HUES6 (cell line): ENCODE results near the gene GNG2.

Experiments
- H3K27ac ChIP-seq: 2 replicates; pipeline ENCODE4 v1.7.0; 2013; ENCODE audit warnings: low read depth, mild to moderate bottlenecking, low read length, inconsistent platforms
- H3K27me3 ChIP-seq: 2 replicates; pipeline ENCODE4 v1.6.1; 2013; ENCODE audit warnings: low read length; ENCODE audit not compliant: control insufficient read depth, insufficient read depth
- H3K36me3 ChIP-seq: 2 replicates; pipeline ENCODE4 v1.6.1; 2013; ENCODE audit warnings: low read length; ENCODE audit not compliant: control insufficient read depth, insufficient read depth
- H3K4me1 ChIP-seq: 2 replicates; pipeline ENCODE4 v1.6.1; 2013; ENCODE audit warnings: low read length; ENCODE audit not compliant: control insufficient read depth, insufficient read depth
- H3K4me3 ChIP-seq: 2 replicates; pipeline ENCODE4 v1.5.1; 2013; ENCODE audit warnings: low read depth, low read length
- H3K9ac ChIP-seq: one replicate; pipeline ENCODE4 v1.6.1; 2013; ENCODE audit warnings: mild to moderate bottlenecking, low read length
- H3K9me3 ChIP-seq: 2 replicates; pipeline ENCODE4 v1.6.1; 2013; ENCODE audit warnings: low read depth, low read length; ENCODE audit not compliant: control insufficient read depth, insufficient read depth

The GNG2 gene

GRCh38 chr14:51834240-51834639, 26.2 kb upstream of the GNG2 start:
- Histone ChIP-seq H3K4me1 (peaks cover 25% of the 10 kb centered on the region; the same call in 1 of the 2 replicates), H3K27ac (no peak overlapping the region), H3K27me3 (no peaks in the 10 kb centered on the region), H3K9me3 (no peaks in the 10 kb centered on the region), H3K36me3 (no peaks in the 10 kb centered on the region), H3K4me3 (no peak overlapping the region), H3K9ac (no peak overlapping the region)

GRCh38 chr14:51836417-51836816, 24.0 kb upstream of the GNG2 start:
- Histone ChIP-seq H3K4me1 (peaks cover 25% of the 10 kb centered on the region; the same call in 1 of the 2 replicates), H3K4me3 (no peak overlapping the region), H3K27ac (no peak overlapping the region), H3K27me3 (no peaks in the 10 kb centered on the region), H3K9me3 (no peaks in the 10 kb centered on the region), H3K36me3 (no peaks in the 10 kb centered on the region), H3K9ac (no peak overlapping the region)

GRCh38 chr14:51844081-51844881, 16.1 kb upstream of the GNG2 start:
- H3K9me3 ChIP-seq, result no peaks in the 10 kb centered on the region
- H3K27ac ChIP-seq, result no peak overlapping the region
- H3K36me3 ChIP-seq, result no peaks in the 10 kb centered on the region
- no peak overlapping the region for H3K4me3 ChIP-seq
- peaks cover 20% of the 10 kb centered on the region for H3K4me1 ChIP-seq
- H3K27me3 ChIP-seq, result no peaks in the 10 kb centered on the region
- H3K9ac ChIP-seq, result no peak overlapping the region

GRCh38 chr14:51845811-51846210, 14.6 kb upstream of the GNG2 start:
- H3K4me1 ChIP-seq, result peaks cover 20% of the 10 kb centered on the region
- H3K4me3 ChIP-seq, result no peak overlapping the region
- H3K27me3 ChIP-seq, result no peaks in the 10 kb centered on the region
- no peaks in the 10 kb centered on the region for H3K36me3 ChIP-seq
- no peaks in the 10 kb centered on the region for H3K9me3 ChIP-seq
- H3K27ac ChIP-seq, result no peak overlapping the region
- no peak overlapping the region for H3K9ac ChIP-seq

GRCh38 chr14:51846631-51847488, 13.6 kb upstream of the GNG2 start:
- H3K36me3 ChIP-seq, result no peaks in the 10 kb centered on the region
- H3K27ac ChIP-seq, result no peak overlapping the region; the same call in 1 of the 2 replicates
- no peaks in the 10 kb centered on the region for H3K27me3 ChIP-seq
- peaks cover 20% of the 10 kb centered on the region for H3K4me1 ChIP-seq
- H3K4me3 ChIP-seq, result peak overlapping the region; percentile 52
- H3K9ac ChIP-seq, result no peak overlapping the region
- H3K9me3 ChIP-seq, result no peaks in the 10 kb centered on the region

GRCh38 chr14:51847489-51847796, 13.0 kb upstream of the GNG2 start:
- H3K4me3 ChIP-seq, result peak overlapping the region; percentile 52; the same call in 1 of the 2 replicates
- H3K27ac ChIP-seq, result no peak overlapping the region
- H3K4me1 ChIP-seq, result peaks cover 20% of the 10 kb centered on the region
- no peaks in the 10 kb centered on the region for H3K27me3 ChIP-seq
- no peaks in the 10 kb centered on the region for H3K36me3 ChIP-seq
- no peaks in the 10 kb centered on the region for H3K9me3 ChIP-seq
- no peak overlapping the region for H3K9ac ChIP-seq

- no peak overlapping the region for H3K9ac ChIP-seq
- H3K36me3 ChIP-seq, result no peaks in the 10 kb centered on the region
- no peak overlapping the region for H3K27ac ChIP-seq
- no peaks in the 10 kb centered on the region for H3K9me3 ChIP-seq
- H3K4me1 ChIP-seq, result peaks cover 20% of the 10 kb centered on the region
- H3K27me3 ChIP-seq, result no peaks in the 10 kb centered on the region
- no peak overlapping the region for H3K4me3 ChIP-seq
These were observed 12.3 kb upstream of the GNG2 start for GRCh38 chr14:51848120-51848519.

- Histone ChIP-seq H3K4me3 (no peak overlapping the region), H3K36me3 (no peaks in the 10 kb centered on the region), H3K27me3 (no peaks in the 10 kb centered on the region), H3K9me3 (no peaks in the 10 kb centered on the region), H3K27ac (no peak overlapping the region), H3K4me1 (peaks cover 20% of the 10 kb centered on the region), H3K9ac (no peak overlapping the region)
These were observed 11.3 kb upstream of the GNG2 start for GRCh38 chr14:51849097-51849496.

GRCh38 chr14:51850651-51851050, 9.8 kb upstream of the GNG2 start:
- H3K27ac ChIP-seq, result no peak overlapping the region
- H3K27me3 ChIP-seq, result no peaks in the 10 kb centered on the region
- H3K36me3 ChIP-seq, result no peaks in the 10 kb centered on the region
- H3K9ac ChIP-seq, result no peak overlapping the region
- H3K4me3 ChIP-seq, result no peak overlapping the region
- H3K9me3 ChIP-seq, result no peaks in the 10 kb centered on the region
- peaks cover 16% of the 10 kb centered on the region for H3K4me1 ChIP-seq

GRCh38 chr14:51852541-51852940, 7.9 kb upstream of the GNG2 start:
- Histone ChIP-seq H3K27me3 (no peaks in the 10 kb centered on the region), H3K27ac (no peak overlapping the region), H3K4me3 (no peak overlapping the region), H3K4me1 (peaks cover 1% of the 10 kb centered on the region; the same call in 1 of the 2 replicates), H3K9me3 (peaks cover 2% of the 10 kb centered on the region; the same call in 1 of the 2 replicates), H3K9ac (no peak overlapping the region), H3K36me3 (no peaks in the 10 kb centered on the region)

GRCh38 chr14:51855234-51855633, 5.2 kb upstream of the GNG2 start:
- H3K27me3 ChIP-seq, result peaks cover 3% of the 10 kb centered on the region; the same call in 1 of the 2 replicates
- H3K36me3 ChIP-seq, result no peaks in the 10 kb centered on the region
- H3K4me1 ChIP-seq, result peaks cover 5% of the 10 kb centered on the region
- no peak overlapping the region for H3K27ac ChIP-seq
- no peak overlapping the region for H3K9ac ChIP-seq
- H3K9me3 ChIP-seq, result peaks cover 2% of the 10 kb centered on the region; the same call in 1 of the 2 replicates
- H3K4me3 ChIP-seq, result no peak overlapping the region
